SK-N-SH treated with all-trans-retinoic acid at 6 μM for 48 hours (cell line): ENCODE measurements around the gene AIG1.

ENCODE experiments used
- ARNTL ChIP-seq: fragments of 450-650 bp; formaldehyde crosslinking; IDR thresholded peaks from 2 replicates; pipeline ENCODE4 v1.5.0; 2020; ENCODE audit warnings: low read depth, mild to moderate bottlenecking, moderate library complexity, borderline replicate concordance
- ISL1 ChIP-seq: fragments of 250-450 bp; sonication (Bioruptor Pico); IDR thresholded peaks from 2 replicates; pipeline ENCODE4 v2.1.2; 2022; ENCODE audit warnings: mild to moderate bottlenecking, moderate library complexity
- OSR1 ChIP-seq: fragments of 250-450 bp; sonication (Bioruptor Pico); IDR thresholded peaks from 2 replicates; pipeline ENCODE4 v1.8.0; 2022; ENCODE audit warnings: moderate library complexity, mild to moderate bottlenecking, inconsistent platforms
- SNAI2 ChIP-seq: fragments of 250-450 bp; sonication (Bioruptor Pico); IDR thresholded peaks from 2 replicates; pipeline ENCODE4 v1.5.0; 2020; ENCODE audit warnings: mild to moderate bottlenecking, moderate library complexity
- TOX ChIP-seq: fragments of 250-450 bp; sonication (Bioruptor Pico); IDR thresholded peaks from 2 replicates; pipeline ENCODE4 v1.8.0; 2021; ENCODE audit warnings: mild to moderate bottlenecking, moderate library complexity, borderline replicate concordance
- ZC3H10 ChIP-seq: fragments of 250-450 bp; sonication (Bioruptor Pico); IDR thresholded peaks from 2 replicates; pipeline ENCODE4 v1.5.1; 2021; ENCODE audit warnings: mild to moderate bottlenecking, moderate library complexity
- ZFP3 ChIP-seq: fragments of 250-450 bp; sonication (Bioruptor Pico); IDR thresholded peaks from 2 replicates; pipeline ENCODE4 v1.5.0; 2020; ENCODE audit warnings: mild to moderate bottlenecking, moderate library complexity
- ZFP30 ChIP-seq: fragments of 450-650 bp; formaldehyde crosslinking; IDR thresholded peaks from 2 replicates; pipeline ENCODE4 v1.5.0; 2022; ENCODE audit warnings: mild to moderate bottlenecking, moderate library complexity
- ZNF565 ChIP-seq: fragments of 450-650 bp; formaldehyde crosslinking; conservative IDR thresholded peaks from 2 replicates; pipeline ENCODE4 v1.5.0; 2020; ENCODE audit warnings: low read depth, mild to moderate bottlenecking, moderate library complexity
- ZNF8 ChIP-seq: fragments of 450-650 bp; formaldehyde crosslinking; IDR thresholded peaks from 2 replicates; pipeline ENCODE4 v1.5.0; 2020; ENCODE audit warnings: mild to moderate bottlenecking, moderate library complexity
- TF ChIP-seq, protein P1 (sequence below): fragments of 250-450 bp; sonication (Bioruptor Pico); IDR thresholded peaks from 2 replicates; pipeline ENCODE4 v1.8.0; 2020; ENCODE audit warnings: mild to moderate bottlenecking, moderate library complexity, borderline replicate concordance
- TF ChIP-seq, protein P2 (sequence below): fragments of 250-450 bp; sonication (Bioruptor Pico); IDR thresholded peaks from 2 replicates; pipeline ENCODE4 v1.5.1; 2020; ENCODE audit warnings: low read depth, mild to moderate bottlenecking, moderate library complexity
- TF ChIP-seq, protein P3 (sequence below): fragments of 250-450 bp; sonication (Bioruptor Pico); IDR thresholded peaks from 2 replicates; pipeline ENCODE4 v1.8.0; 2021; ENCODE audit warnings: low read depth, mild to moderate bottlenecking, moderate library complexity, borderline replicate concordance
- TF ChIP-seq, protein P4 (sequence below): fragments of 250-450 bp; sonication (Bioruptor Pico); IDR thresholded peaks from 2 replicates; pipeline ENCODE4 v1.5.0; 2020; ENCODE audit warnings: mild to moderate bottlenecking, moderate library complexity

DNA sequence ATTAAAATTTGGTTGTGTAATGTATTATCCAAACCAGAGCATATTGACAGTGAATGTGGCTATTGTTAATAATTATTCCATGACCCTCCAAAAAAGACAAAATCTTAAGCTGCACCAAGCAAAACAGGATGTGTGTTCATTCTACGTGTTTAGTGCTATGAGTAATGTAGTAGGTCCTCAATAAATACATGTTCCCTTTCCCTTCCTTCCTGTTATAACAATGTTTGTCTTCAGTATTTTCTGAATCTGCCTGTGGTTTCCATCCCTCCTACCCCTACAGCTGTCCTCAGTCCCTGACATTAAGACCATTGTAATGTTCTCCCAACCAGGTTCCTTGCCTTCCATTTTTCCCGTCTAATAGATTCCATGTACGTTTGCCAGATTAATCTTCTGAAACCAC lies 163.8 kb downstream of the AIG1 start:
- TF ChIP-seq ISL1 (CRISPR knock-in tag), result no peak
- TF ChIP-seq, protein P1, sequence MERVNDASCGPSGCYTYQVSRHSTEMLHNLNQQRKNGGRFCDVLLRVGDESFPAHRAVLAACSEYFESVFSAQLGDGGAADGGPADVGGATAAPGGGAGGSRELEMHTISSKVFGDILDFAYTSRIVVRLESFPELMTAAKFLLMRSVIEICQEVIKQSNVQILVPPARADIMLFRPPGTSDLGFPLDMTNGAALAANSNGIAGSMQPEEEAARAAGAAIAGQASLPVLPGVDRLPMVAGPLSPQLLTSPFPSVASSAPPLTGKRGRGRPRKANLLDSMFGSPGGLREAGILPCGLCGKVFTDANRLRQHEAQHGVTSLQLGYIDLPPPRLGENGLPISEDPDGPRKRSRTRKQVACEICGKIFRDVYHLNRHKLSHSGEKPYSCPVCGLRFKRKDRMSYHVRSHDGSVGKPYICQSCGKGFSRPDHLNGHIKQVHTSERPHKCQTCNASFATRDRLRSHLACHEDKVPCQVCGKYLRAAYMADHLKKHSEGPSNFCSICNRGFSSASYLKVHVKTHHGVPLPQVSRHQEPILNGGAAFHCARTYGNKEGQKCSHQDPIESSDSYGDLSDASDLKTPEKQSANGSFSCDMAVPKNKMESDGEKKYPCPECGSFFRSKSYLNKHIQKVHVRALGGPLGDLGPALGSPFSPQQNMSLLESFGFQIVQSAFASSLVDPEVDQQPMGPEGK (CRISPR knock-in tag), result no peak
- no peak for TF ChIP-seq ZFP3
- TF ChIP-seq ARNTL, result no peak
- TF ChIP-seq, protein P2, sequence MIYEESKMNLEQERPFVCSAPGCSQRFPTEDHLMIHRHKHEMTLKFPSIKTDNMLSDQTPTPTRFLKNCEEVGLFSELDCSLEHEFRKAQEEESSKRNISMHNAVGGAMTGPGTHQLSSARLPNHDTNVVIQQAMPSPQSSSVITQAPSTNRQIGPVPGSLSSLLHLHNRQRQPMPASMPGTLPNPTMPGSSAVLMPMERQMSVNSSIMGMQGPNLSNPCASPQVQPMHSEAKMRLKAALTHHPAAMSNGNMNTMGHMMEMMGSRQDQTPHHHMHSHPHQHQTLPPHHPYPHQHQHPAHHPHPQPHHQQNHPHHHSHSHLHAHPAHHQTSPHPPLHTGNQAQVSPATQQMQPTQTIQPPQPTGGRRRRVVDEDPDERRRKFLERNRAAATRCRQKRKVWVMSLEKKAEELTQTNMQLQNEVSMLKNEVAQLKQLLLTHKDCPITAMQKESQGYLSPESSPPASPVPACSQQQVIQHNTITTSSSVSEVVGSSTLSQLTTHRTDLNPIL (CRISPR knock-in tag), result no peak
- TF ChIP-seq OSR1 (CRISPR knock-in tag), result no peak
- no peak for TF ChIP-seq ZNF8 (CRISPR knock-in tag)
- TF ChIP-seq ZNF565, result no peak
- TF ChIP-seq ZC3H10, result no peak
- TF ChIP-seq, protein P3, sequence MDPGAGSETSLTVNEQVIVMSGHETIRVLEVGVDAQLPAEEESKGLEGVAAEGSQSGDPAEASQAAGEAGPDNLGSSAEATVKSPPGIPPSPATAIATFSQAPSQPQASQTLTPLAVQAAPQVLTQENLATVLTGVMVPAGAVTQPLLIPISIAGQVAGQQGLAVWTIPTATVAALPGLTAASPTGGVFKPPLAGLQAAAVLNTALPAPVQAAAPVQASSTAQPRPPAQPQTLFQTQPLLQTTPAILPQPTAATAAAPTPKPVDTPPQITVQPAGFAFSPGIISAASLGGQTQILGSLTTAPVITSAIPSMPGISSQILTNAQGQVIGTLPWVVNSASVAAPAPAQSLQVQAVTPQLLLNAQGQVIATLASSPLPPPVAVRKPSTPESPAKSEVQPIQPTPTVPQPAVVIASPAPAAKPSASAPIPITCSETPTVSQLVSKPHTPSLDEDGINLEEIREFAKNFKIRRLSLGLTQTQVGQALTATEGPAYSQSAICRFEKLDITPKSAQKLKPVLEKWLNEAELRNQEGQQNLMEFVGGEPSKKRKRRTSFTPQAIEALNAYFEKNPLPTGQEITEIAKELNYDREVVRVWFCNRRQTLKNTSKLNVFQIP (CRISPR knock-in tag), result no peak
- TF ChIP-seq SNAI2 (CRISPR knock-in tag), result no peak
- TF ChIP-seq ZFP30, result no peak
- TF ChIP-seq, protein P4, sequence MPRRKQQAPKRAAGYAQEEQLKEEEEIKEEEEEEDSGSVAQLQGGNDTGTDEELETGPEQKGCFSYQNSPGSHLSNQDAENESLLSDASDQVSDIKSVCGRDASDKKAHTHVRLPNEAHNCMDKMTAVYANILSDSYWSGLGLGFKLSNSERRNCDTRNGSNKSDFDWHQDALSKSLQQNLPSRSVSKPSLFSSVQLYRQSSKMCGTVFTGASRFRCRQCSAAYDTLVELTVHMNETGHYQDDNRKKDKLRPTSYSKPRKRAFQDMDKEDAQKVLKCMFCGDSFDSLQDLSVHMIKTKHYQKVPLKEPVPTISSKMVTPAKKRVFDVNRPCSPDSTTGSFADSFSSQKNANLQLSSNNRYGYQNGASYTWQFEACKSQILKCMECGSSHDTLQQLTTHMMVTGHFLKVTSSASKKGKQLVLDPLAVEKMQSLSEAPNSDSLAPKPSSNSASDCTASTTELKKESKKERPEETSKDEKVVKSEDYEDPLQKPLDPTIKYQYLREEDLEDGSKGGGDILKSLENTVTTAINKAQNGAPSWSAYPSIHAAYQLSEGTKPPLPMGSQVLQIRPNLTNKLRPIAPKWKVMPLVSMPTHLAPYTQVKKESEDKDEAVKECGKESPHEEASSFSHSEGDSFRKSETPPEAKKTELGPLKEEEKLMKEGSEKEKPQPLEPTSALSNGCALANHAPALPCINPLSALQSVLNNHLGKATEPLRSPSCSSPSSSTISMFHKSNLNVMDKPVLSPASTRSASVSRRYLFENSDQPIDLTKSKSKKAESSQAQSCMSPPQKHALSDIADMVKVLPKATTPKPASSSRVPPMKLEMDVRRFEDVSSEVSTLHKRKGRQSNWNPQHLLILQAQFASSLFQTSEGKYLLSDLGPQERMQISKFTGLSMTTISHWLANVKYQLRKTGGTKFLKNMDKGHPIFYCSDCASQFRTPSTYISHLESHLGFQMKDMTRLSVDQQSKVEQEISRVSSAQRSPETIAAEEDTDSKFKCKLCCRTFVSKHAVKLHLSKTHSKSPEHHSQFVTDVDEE (CRISPR knock-in tag), result no peak
- no peak for TF ChIP-seq TOX (CRISPR knock-in tag)
